Mucosa of stomach (tissue), 1 donor: ENCODE measurements around the gene ADAMTS3.

Experiments
- H3K27me3 ChIP-seq: one replicate; pipeline ENCODE4 v1.7.0; 2013; ENCODE audit warnings: mild to moderate bottlenecking, low read length; ENCODE audit not compliant: control insufficient read depth, insufficient read depth
- H3K36me3 ChIP-seq: one replicate; pipeline ENCODE4 v1.7.0; 2013; ENCODE audit warnings: low read length; ENCODE audit not compliant: control insufficient read depth, insufficient read depth
- H3K4me1 ChIP-seq: one replicate; pipeline ENCODE4 v1.7.0; 2013; ENCODE audit warnings: mild to moderate bottlenecking, low read length; ENCODE audit not compliant: control insufficient read depth, insufficient read depth
- H3K4me3 ChIP-seq: one replicate; pipeline ENCODE4 v1.7.0; 2013; ENCODE audit warnings: low read length
- H3K9ac ChIP-seq: one replicate; pipeline ENCODE4 v1.7.0; 2013; ENCODE audit warnings: mild to moderate bottlenecking, low read length, moderate library complexity
- H3K9me3 ChIP-seq: one replicate; pipeline ENCODE4 v1.7.0; 2013; ENCODE audit warnings: mild to moderate bottlenecking, low read length, moderate library complexity; ENCODE audit not compliant: control insufficient read depth
- donor health status: Pancreatic carcinoma.

The ADAMTS3 gene

DNA sequence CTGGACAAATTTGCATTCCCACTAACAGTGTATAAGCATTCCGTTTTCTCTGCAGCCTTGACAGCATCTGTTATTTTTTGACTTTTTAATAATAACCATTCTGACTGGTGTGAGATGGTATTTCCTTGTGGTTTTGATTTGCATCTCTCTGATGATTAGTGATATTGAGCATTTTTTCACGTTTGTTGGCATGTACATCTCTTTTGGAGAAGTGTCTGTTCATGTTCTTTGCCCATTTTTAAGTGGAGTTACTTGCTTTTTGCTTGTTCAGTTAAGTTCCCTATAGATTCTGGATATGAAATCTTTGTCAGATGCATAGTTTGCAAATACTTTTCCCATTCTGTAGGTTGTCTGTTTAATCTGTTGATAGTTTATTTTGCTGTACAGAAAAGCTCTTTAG, 68.8 kb downstream of the ADAMTS3 start:
- H3K4me1 ChIP-seq, result no peaks in the 10 kb centered on the region
- no peaks in the 10 kb centered on the region for H3K36me3 ChIP-seq
- no peak overlapping the region for H3K4me3 ChIP-seq
- H3K9me3 ChIP-seq, result no peaks in the 10 kb centered on the region
- no peak overlapping the region for H3K9ac ChIP-seq
- no peaks in the 10 kb centered on the region for H3K27me3 ChIP-seq

DNA sequence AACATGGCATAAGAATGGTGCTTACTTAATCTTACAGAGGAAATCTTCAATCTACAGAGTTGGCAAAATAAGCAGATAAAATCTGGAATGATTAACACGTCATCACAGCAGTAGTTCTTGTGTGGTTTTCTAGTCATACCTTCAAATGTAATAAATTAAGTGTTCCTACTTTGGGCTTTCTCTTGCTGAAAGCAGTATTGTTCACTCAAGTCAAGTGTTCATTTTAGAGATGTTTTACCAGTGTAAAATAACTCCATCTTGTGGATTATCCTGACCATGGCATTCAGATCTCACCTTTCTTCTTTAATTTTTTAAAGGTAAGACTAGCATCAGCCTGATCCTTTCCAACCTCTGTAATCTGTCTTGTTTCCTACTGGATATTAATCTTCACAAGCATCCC, 72.9 kb downstream of the ADAMTS3 start:
- H3K9me3 ChIP-seq, result no peaks in the 10 kb centered on the region
- H3K27me3 ChIP-seq, result no peaks in the 10 kb centered on the region
- H3K4me1 ChIP-seq, result no peaks in the 10 kb centered on the region
- no peak overlapping the region for H3K9ac ChIP-seq
- H3K4me3 ChIP-seq, result no peak overlapping the region
- no peaks in the 10 kb centered on the region for H3K36me3 ChIP-seq

DNA sequence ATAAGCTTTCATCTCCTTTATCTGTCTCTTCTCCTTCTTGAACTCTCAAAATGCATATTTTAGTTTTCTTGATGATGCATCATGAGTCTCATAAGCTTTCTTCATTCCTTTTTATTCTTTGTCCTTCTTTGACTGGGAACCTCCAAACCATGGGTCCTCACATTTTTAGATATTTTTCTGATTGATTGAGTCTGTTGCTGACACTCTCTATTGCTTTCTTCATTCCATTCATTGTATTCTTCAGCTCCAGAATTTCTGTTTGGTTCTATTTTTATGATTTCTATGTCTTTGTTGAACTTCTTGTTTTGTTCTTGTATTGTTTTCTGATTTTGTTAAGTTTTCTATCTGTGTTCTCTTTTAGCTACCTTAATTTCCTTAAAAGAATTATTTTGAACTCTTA, 74.9 kb downstream of the ADAMTS3 start:
- H3K36me3 ChIP-seq, result no peaks in the 10 kb centered on the region
- no peaks in the 10 kb centered on the region for H3K9me3 ChIP-seq
- H3K9ac ChIP-seq, result no peak overlapping the region
- H3K4me1 ChIP-seq, result no peaks in the 10 kb centered on the region
- H3K27me3 ChIP-seq, result no peaks in the 10 kb centered on the region
- H3K4me3 ChIP-seq, result no peak overlapping the region

DNA sequence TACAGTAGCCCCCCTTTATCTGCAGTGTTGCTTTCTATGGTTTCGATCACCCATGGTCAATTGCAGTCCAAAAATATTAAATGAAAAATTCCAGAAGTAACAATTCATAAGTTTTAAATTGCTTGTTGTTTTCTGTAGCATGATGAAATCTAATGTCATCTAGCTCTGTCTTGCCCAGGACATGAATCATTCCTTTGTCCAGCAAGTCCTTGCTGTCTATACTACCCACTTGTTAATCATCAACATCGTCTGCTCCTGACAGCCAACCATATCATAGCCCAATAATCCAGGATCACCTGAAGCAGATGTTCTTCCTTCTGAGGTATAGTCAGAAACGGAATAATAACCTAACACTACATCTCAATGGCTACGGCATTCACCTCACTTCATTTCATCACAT, 79.8 kb downstream of the ADAMTS3 start:
- Histone ChIP-seq H3K4me1 (no peaks in the 10 kb centered on the region), H3K27me3 (no peaks in the 10 kb centered on the region), H3K9ac (no peak overlapping the region), H3K9me3 (no peaks in the 10 kb centered on the region), H3K36me3 (no peaks in the 10 kb centered on the region), H3K4me3 (no peak overlapping the region)

DNA sequence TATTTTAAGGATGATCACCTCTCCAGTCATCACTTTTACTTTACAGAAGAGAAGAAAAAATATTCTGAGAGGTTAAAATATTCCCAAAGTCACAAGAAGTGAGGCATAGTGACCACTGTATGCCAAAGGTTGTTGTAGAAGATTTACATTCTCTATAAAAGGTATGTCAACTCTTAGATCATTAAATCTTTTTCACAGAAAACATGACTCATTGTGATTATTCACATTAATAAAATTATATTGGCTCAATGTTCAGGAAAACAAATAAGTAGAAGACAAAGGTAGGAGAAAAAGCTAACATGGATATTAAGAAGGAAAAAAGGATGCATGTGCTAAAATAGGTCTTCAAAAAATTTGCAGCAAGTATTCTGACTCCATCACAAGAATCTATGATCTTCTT, 82.0 kb downstream of the ADAMTS3 start:
- no peaks in the 10 kb centered on the region for H3K27me3 ChIP-seq
- no peak overlapping the region for H3K4me3 ChIP-seq

DNA sequence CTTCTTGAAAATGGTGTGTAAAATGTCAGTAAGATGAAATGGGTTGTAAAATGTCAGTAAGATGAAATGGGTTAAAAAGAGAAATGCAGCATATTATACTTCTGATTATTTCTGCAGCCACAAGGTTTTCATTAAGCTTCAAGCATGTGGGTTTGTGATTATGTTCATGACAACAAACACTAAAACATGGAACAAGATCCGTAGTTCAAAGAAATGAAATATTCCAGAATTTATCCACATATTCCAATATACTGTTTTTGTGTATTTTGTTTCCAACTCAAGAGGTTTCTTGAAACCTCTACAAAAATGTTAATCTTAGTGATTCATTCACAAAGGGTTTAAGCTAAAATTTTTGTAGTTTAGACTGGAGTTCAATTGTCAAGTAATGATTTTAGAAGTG, 84.0 kb downstream of the ADAMTS3 start:
- H3K9me3 ChIP-seq, result no peaks in the 10 kb centered on the region
- no peaks in the 10 kb centered on the region for H3K27me3 ChIP-seq
- no peaks in the 10 kb centered on the region for H3K36me3 ChIP-seq
- H3K4me3 ChIP-seq, result no peak overlapping the region
- no peaks in the 10 kb centered on the region for H3K4me1 ChIP-seq
- H3K9ac ChIP-seq, result no peak overlapping the region

More for the DNA sequence above, 82.0 kb downstream of the ADAMTS3 start:
- Histone ChIP-seq H3K9ac (no peak overlapping the region), H3K4me1 (no peaks in the 10 kb centered on the region), H3K9me3 (no peaks in the 10 kb centered on the region), H3K36me3 (no peaks in the 10 kb centered on the region)

DNA sequence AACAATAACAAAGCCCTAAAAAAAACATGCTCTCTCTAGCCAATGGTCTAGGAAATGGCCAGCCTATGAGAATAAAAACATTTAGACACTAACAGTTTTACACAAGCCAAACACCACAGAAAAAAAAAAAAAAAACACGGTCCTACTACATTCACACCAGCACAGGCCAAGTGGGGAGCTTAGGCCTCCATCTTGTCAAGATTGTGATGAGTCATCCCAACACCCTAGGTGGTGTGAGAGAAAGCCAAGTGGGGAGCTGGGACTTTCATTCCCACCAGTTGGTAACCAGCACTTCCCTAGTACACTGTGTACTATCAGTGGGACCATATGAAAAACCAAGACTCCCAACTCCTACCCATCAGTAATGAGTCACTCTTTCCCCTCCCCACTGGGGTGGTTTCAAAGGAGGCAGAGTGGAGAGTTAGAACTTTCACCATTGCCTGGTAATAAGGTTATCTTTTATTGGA, 95.6 kb downstream of the ADAMTS3 start:
- H3K36me3 ChIP-seq, result no peaks in the 10 kb centered on the region
- H3K9me3 ChIP-seq, result no peaks in the 10 kb centered on the region

DNA sequence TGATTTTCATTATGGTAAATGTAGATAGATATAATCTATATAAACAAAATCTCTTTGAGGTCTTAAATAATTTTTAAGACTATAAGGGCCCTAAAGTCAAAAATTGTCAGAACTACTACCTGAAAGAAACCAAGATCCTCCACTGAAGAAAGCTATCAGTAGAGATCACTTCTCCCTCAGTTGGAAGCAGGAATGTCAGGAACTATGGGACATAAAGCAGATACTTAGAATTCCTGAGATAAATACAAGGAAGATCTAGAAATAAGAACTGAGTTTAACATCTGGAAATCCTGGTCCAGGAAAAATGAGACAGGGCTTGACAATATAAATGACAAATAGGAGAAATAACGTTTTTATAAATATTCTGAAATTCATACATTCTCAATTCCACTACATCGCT, 97.2 kb downstream of the ADAMTS3 start:
- no peaks in the 10 kb centered on the region for H3K27me3 ChIP-seq
- no peaks in the 10 kb centered on the region for H3K36me3 ChIP-seq
- H3K4me3 ChIP-seq, result no peak overlapping the region
- no peak overlapping the region for H3K9ac ChIP-seq
- no peaks in the 10 kb centered on the region for H3K9me3 ChIP-seq
- no peaks in the 10 kb centered on the region for H3K4me1 ChIP-seq

More for the DNA sequence above, 95.6 kb downstream of the ADAMTS3 start:
- no peaks in the 10 kb centered on the region for H3K4me1 ChIP-seq
- no peaks in the 10 kb centered on the region for H3K27me3 ChIP-seq
- H3K9ac ChIP-seq, result no peak overlapping the region
- H3K4me3 ChIP-seq, result no peak overlapping the region

DNA sequence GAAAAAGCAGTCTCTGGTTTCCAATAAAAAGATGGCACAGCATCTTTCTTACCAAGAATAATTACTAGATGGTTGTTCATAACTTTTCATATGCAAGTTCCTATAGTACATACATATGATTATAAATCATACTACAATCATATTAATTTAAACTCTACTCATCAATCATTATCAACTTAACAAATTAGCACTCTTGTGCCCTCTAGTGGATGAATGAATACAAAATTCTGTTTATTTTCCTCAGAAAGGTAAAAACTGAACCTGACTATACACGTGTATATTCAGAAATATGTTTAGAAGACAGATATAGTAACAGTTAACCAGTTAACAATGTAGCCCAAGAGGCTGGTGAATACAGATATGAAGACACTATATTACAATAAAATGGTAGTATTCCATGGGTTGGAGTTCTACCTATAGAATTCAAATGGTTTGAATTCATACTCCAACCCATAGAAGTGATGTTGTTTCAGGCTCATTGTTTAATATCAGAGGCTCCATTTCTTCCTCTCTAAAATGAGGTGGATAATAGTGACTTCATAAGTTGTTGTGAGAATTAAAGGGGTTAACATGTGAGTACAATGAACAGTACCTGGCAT, 100.0 kb downstream of the ADAMTS3 start:
- no peaks in the 10 kb centered on the region for H3K9me3 ChIP-seq
- no peaks in the 10 kb centered on the region for H3K27me3 ChIP-seq
- H3K9ac ChIP-seq, result no peak overlapping the region
- no peak overlapping the region for H3K4me3 ChIP-seq
- H3K36me3 ChIP-seq, result no peaks in the 10 kb centered on the region
- H3K4me1 ChIP-seq, result no peaks in the 10 kb centered on the region

DNA sequence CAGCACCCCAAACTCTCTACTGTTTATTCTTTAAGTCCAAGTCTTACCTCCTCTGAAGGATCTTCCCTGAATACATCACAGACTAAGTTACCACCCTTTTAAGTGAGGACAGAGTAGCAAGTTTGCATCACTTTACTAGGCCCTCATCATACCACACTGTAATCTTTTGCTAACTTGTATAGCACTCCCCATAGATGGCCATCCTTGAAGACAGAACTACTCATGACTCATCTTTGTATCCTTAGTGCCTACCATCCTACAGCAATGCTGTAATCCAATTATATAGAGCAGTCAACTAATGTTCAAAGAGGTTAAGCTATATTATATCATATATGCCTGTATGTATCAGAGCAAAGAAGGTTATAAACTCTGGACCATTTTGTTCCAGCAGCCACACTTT, 101.4 kb downstream of the ADAMTS3 start:
- Histone ChIP-seq H3K9me3 (no peaks in the 10 kb centered on the region), H3K36me3 (no peaks in the 10 kb centered on the region)

DNA sequence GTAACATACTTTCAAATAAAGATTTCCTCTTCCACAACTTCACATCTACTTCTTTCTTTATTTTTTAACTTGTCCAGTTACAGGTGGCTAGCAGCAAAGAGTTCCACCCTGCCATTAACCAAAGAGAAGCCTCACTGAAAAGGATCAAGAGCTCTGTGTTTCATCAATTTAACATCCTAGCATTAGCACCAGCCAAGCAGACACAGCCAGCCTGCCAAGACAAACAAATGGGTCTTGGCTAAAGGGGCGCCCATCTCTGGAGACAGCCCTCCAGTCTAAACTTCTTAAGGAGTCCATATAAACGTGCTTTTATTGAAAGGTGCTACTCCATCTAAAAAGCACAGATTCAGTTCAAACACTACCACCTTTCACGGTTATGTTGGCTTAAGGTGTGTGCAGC, 105.3 kb downstream of the ADAMTS3 start:
- Histone ChIP-seq H3K36me3 (no peaks in the 10 kb centered on the region), H3K27me3 (no peaks in the 10 kb centered on the region), H3K9ac (no peak overlapping the region), H3K9me3 (no peaks in the 10 kb centered on the region), H3K4me3 (no peak overlapping the region), H3K4me1 (no peaks in the 10 kb centered on the region)

More for the DNA sequence above, 101.4 kb downstream of the ADAMTS3 start:
- H3K27me3 ChIP-seq, result no peaks in the 10 kb centered on the region
- no peaks in the 10 kb centered on the region for H3K4me1 ChIP-seq
- H3K4me3 ChIP-seq, result no peak overlapping the region
- no peak overlapping the region for H3K9ac ChIP-seq

DNA sequence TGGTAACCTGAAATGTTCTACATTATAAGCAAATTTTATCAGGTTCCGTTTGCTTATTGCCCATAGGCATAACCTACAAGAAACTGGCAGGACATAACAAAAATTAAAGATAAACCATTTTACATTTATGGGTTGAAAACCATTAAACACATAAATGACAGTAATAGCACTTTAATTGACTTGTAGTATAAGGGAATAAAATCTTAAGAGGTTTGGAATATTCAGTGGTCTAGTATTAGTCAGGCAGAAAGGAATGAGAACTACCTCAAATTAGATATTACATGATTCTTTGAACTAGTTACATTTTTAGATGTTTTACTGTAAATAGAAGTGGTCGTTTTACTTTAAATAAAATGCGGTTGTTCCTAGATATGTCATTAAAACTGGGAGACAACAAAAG, 111.9 kb downstream of the ADAMTS3 start:
- no peak overlapping the region for H3K4me3 ChIP-seq
- no peak overlapping the region for H3K9ac ChIP-seq
- no peaks in the 10 kb centered on the region for H3K36me3 ChIP-seq
- no peaks in the 10 kb centered on the region for H3K27me3 ChIP-seq
- no peaks in the 10 kb centered on the region for H3K4me1 ChIP-seq
- H3K9me3 ChIP-seq, result no peaks in the 10 kb centered on the region

DNA sequence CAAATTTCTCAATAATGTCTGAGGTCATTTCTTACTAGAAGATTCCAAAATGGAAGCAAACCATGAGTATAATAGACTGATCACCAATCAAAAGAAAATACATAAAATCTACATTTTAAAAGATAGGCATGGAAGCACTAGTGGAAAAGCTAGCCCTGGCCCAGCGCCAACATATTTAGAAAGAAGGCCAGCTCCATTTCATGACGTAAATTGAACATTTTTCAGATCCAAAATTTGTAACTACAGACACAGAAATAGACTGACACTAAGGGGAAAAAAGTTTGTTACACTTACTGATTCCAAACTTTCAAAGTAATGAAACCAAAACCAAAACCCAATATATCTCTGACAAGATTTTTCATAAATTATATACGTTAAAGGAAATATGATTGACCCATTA, 117.7 kb downstream of the ADAMTS3 start:
- H3K4me3 ChIP-seq, result no peak overlapping the region
- no peak overlapping the region for H3K9ac ChIP-seq
- no peaks in the 10 kb centered on the region for H3K4me1 ChIP-seq
- H3K9me3 ChIP-seq, result no peaks in the 10 kb centered on the region
- no peaks in the 10 kb centered on the region for H3K27me3 ChIP-seq
- H3K36me3 ChIP-seq, result no peaks in the 10 kb centered on the region
